GM18502 (cell line): ENCODE results near the gene RPS6KA4.

Source experiments
- ATAC-seq: cut with Tn5 transposase; IDR thresholded peaks from one replicate; pipeline ENCODE4 v1.9.1; 2021; ENCODE audit warnings: mild to moderate bottlenecking; ENCODE audit not compliant: unreplicated experiment, poor library complexity

Gene RPS6KA4

GRCh38 chr11:64384028-64384737 lies 25.2 kb downstream of the RPS6KA4 start:
- no peak for ATAC-seq

GRCh38 chr11:64384981-64385944 lies 26.3 kb downstream of the RPS6KA4 start:
- ATAC-seq, result no peak

- ATAC-seq, result no peak
Measured at GRCh38 chr11:64385945-64386704, 27.2 kb downstream of the RPS6KA4 start.

- ATAC-seq, result no peak
Measured at GRCh38 chr11:64387916-64388315, 29.0 kb downstream of the RPS6KA4 start.

- ATAC-seq, result no peak
Measured at GRCh38 chr11:64388894-64389293, 29.9 kb downstream of the RPS6KA4 start.

- ATAC-seq, result no peak
Measured at GRCh38 chr11:64389851-64390250, 30.9 kb downstream of the RPS6KA4 start.

GRCh38 chr11:64390558-64390957 lies 31.6 kb downstream of the RPS6KA4 start:
- ATAC-seq, result no peak

GRCh38 chr11:64391839-64392238 lies 32.9 kb downstream of the RPS6KA4 start:
- no peak for ATAC-seq

- no peak for ATAC-seq
Measured at GRCh38 chr11:64395545-64396078, 36.6 kb downstream of the RPS6KA4 start.

GRCh38 chr11:64396079-64396591 lies 37.2 kb downstream of the RPS6KA4 start:
- no peak for ATAC-seq

- no peak for ATAC-seq
Measured at GRCh38 chr11:64400102-64400501, 41.1 kb downstream of the RPS6KA4 start.

- no peak for ATAC-seq
Measured at GRCh38 chr11:64400667-64401066, 41.7 kb downstream of the RPS6KA4 start.

GRCh38 chr11:64401775-64402174 lies 42.8 kb downstream of the RPS6KA4 start:
- ATAC-seq, result no peak

- ATAC-seq, result no peak
Measured at GRCh38 chr11:64403106-64403505, 44.1 kb downstream of the RPS6KA4 start.

- no peak for ATAC-seq
Measured at GRCh38 chr11:64406221-64406946, 47.4 kb downstream of the RPS6KA4 start.

- ATAC-seq, result no peak
Measured at GRCh38 chr11:64407221-64407620, 48.3 kb downstream of the RPS6KA4 start.

GRCh38 chr11:64407630-64408029 lies 48.7 kb downstream of the RPS6KA4 start:
- no peak for ATAC-seq

GRCh38 chr11:64409278-64409677 lies 50.3 kb downstream of the RPS6KA4 start:
- no peak for ATAC-seq

- no peak for ATAC-seq
Measured at GRCh38 chr11:64409707-64410403, 50.9 kb downstream of the RPS6KA4 start.
